Fibroblast of villous mesenchyme (primary cell): Measurements from ENCODE around the gene STRIT1. TPM values are rescaled to one million over a fixed set of nuclear protein-coding genes. Genes with fewer than 3 reads are reported as not detected.
A peak's percentile ranks its signal among the peaks of the same experiment; 100 is the strongest.

Source experiments
- DNase-seq: peaks from one replicate; pipeline ENCODE4 v3.0.0-alpha.2; 2010; ENCODE audit warnings: low read depth
- H3K4me3 ChIP-seq: 2 replicates; pipeline ENCODE4 v1.5.1; 2011; ENCODE audit warnings: low read depth, mild to moderate bottlenecking, low read length
- total RNA-seq: library from RNA; depleted of rRNA; stranded (reverse); fragments of >200 nt; gene quantifications from 2 replicates; pipeline ENCODE4 v1.2.3, GENCODE V29; 2012
- TF ChIP-seq, protein P1 (sequence below): IDR thresholded peaks from 2 replicates; pipeline ENCODE4 v1.5.1; 2012; ENCODE audit warnings: low read depth, mild to moderate bottlenecking, low read length; ENCODE audit not compliant: insufficient read depth

STRIT1 gene
- total RNA-seq, 1 donor, result not detected

- TF ChIP-seq, protein P1, sequence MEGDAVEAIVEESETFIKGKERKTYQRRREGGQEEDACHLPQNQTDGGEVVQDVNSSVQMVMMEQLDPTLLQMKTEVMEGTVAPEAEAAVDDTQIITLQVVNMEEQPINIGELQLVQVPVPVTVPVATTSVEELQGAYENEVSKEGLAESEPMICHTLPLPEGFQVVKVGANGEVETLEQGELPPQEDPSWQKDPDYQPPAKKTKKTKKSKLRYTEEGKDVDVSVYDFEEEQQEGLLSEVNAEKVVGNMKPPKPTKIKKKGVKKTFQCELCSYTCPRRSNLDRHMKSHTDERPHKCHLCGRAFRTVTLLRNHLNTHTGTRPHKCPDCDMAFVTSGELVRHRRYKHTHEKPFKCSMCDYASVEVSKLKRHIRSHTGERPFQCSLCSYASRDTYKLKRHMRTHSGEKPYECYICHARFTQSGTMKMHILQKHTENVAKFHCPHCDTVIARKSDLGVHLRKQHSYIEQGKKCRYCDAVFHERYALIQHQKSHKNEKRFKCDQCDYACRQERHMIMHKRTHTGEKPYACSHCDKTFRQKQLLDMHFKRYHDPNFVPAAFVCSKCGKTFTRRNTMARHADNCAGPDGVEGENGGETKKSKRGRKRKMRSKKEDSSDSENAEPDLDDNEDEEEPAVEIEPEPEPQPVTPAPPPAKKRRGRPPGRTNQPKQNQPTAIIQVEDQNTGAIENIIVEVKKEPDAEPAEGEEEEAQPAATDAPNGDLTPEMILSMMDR, result no peak
- H3K4me3 ChIP-seq, result no peak overlapping the region
- no peak for DNase-seq
Observed at GRCh38 chr3:155304394-155304793, 10.9 kb upstream of the STRIT1 start.

DNA sequence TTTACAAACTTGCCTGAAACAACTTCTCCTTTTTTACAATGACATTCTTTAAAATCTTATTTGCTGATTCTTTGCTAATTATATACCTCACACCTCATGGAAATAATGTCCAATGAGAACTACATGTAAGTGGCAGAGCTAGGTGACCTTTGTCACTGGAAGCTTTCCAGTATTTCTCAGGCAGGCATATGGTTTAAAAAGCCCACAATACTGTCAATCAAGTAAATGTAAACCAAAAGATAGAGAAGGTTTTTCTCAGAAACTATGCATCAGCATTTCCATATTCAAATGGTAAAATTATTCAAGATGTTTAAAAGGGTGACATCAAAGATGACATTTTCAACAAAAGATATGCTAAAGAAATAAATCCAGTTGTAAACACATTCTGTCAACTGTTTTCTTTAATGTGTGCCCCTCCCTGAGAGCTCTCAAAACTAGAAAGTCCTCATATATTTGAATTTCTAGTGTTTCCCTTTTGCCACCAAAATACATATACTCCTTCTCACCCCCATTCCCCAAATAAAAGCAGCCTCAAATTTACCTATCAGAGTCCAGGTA is 10.1 kb upstream of the STRIT1 start:
- TF ChIP-seq, protein P1, result no peak
- H3K4me3 ChIP-seq, result no peak overlapping the region
- DNase-seq, result no peak

DNA sequence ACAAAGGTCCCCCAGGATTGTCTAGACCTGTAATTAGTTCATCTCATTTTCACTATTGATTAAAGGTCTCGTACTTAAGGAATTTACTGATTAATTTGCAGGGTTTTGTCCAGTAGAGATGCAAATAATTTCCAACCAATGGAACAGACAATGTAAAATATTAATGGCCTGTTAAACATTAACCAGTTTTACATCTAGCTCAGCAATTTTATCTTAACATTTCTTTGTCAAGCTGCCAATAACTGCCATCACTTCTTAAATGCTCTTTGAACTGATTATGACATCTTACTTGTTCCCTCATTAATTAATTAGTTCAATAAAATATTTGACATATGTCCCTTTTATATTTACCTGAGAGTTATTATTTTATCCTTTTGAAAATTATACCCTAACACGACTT is 9.4 kb upstream of the STRIT1 start:
- H3K4me3 ChIP-seq, result no peak overlapping the region
- TF ChIP-seq, protein P1, result no peak
- no peak for DNase-seq

DNA sequence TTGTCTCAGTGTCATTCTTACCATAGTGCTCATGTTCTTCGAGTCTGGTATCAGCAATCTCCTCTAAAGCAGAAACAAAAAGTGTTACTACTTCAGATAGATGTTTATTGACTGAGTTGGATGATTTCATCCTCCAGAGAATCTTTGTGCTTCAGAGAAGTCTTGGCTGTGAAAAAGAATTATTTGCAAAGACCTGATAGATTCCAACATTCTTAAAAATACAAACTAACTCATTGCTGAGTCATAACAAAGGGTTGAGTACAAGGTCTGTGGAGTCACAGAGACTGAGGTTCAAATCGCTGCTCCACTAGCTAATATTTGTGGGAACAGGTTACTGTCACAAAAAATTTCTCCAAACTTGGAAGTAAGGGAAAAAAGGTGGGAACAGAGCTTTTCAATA is 9.0 kb upstream of the STRIT1 start:
- TF ChIP-seq, protein P1, result no peak
- no peak overlapping the region for H3K4me3 ChIP-seq
- peak; percentile 48 for DNase-seq

- no peak overlapping the region for H3K4me3 ChIP-seq
- TF ChIP-seq, protein P1, result no peak
- no peak for DNase-seq
Observed at GRCh38 chr3:155297100-155297499, 3.6 kb upstream of the STRIT1 start.

- DNase-seq, result no peak
- H3K4me3 ChIP-seq, result no peak overlapping the region
- TF ChIP-seq, protein P1, result no peak
Observed at GRCh38 chr3:155296413-155296812, 2.9 kb upstream of the STRIT1 start.

GRCh38 chr3:155292693-155293092 is 790 bp downstream of the STRIT1 start:
- TF ChIP-seq, protein P1, result no peak
- no peak overlapping the region for H3K4me3 ChIP-seq
- DNase-seq, result no peak
